Posterior vena cava (tissue), 2 donors: Measurements from ENCODE around the gene RNF225. TPM values are rescaled to one million over a fixed set of nuclear protein-coding genes. Genes with fewer than 3 reads are reported as not detected.

Source experiments
- microRNA-seq, 2 donors: library from miRNA; unstranded; fragments of <30 nt; microRNA quantifications; one replicate each; pipeline ENCODE4 v1.2.0, GENCODE V29; 2020 to 2021; ENCODE audit warnings: borderline microRNAs expressed in 2 of 2
- total RNA-seq, 2 donors: library from RNA; stranded (reverse); fragmentation: NEBNext Ultra II Directional; extraction: Animal tissue kit (Norgen Biotek cat#: 25700); gene quantifications; one replicate each; pipeline ENCODE4 v1.2.1, GENCODE V29; 2021
- donor health status: DM: yes; HTN: yes; CAD: no.
- donor health status: DM: yes; HTN: yes; CAD: no.

Gene RNF225
- total RNA-seq, 2 donors from 2014 or later: not detected

Small RNA genes within 50 kb of the gene (microRNA-seq; reads per million reads assigned to microRNA genes)
- gene MIR4754: 0 to 0.26 reads per million in 2 donors

Other genes starting within 250 kb of the RNF225 start
- 1 to 10 TPM; 6.1 to 8.9 TPM for gene ZNF329, start 244.9 kb upstream of the RNF225 start, total RNA-seq
- gene ZNF274, start 212.6 kb upstream of the RNF225 start, total RNA-seq: 10 to 100 TPM; 15.2 to 15.9 TPM
- 10 to 100 TPM; 12.2 to 15.8 TPM for gene ZNF544, start 166.7 kb upstream of the RNF225 start, total RNA-seq
- 1 to 10 TPM; 5.1 to 5.5 TPM for gene ZNF8, start 116.7 kb upstream of the RNF225 start, total RNA-seq
- gene ERVK3-1, start 90.3 kb upstream of the RNF225 start, total RNA-seq: 10 to 100 TPM; 17.7 to 25.0 TPM
- 1 to 10 TPM; 2.5 to 2.6 TPM for gene ZSCAN22, start 68.7 kb upstream of the RNF225 start, total RNA-seq
- gene A1BG, start 42.2 kb upstream of the RNF225 start, total RNA-seq: 10 to 100 TPM; 11.7 to 17.5 TPM
- gene ZNF497, start 32.9 kb upstream of the RNF225 start, total RNA-seq: under 1 TPM; 0.14 to 0.69 TPM
- gene ZNF837, start 14.6 kb upstream of the RNF225 start, total RNA-seq: 1 to 10 TPM in 1 of 2 donors, under 1 TPM in 1; 0.86 to 1.0 TPM
- 100 to 1,000 TPM; 714 to 768 TPM for gene RPS5, start 8.4 kb upstream of the RNF225 start, total RNA-seq
- gene ZNF584, start 13.0 kb downstream of the RNF225 start, total RNA-seq: 10 to 100 TPM in 1 of 2 donors, 1 to 10 TPM in 1; 7.3 to 11.7 TPM
- gene ZNF132, start 44.5 kb downstream of the RNF225 start, total RNA-seq: 1 to 10 TPM; 2.9 to 3.8 TPM
- gene ZNF324B, start 56.0 kb downstream of the RNF225 start, total RNA-seq: 1 to 10 TPM; 5.1 to 5.4 TPM
- gene ZNF324, start 71.4 kb downstream of the RNF225 start, total RNA-seq: 1 to 10 TPM; 7.0 to 7.8 TPM
- gene ZNF446, start 80.7 kb downstream of the RNF225 start, total RNA-seq: 1 to 10 TPM; 4.8 to 6.0 TPM
- 1 to 10 TPM; 7.6 to 7.9 TPM for gene SLC27A5, start 116.3 kb downstream of the RNF225 start, total RNA-seq
- gene ZBTB45, start 124.2 kb downstream of the RNF225 start, total RNA-seq: 10 to 100 TPM; 11.8 to 12.1 TPM
- gene TRIM28, start 148.4 kb downstream of the RNF225 start, total RNA-seq: 100 to 1,000 TPM; 159 to 168 TPM
- gene CHMP2A, start 159.4 kb downstream of the RNF225 start, total RNA-seq: 100 to 1,000 TPM in 1 of 2 donors, 10 to 100 TPM in 1; 96.9 to 103 TPM
- 10 to 100 TPM; 53.3 to 60.0 TPM for gene UBE2M, start 163.0 kb downstream of the RNF225 start, total RNA-seq
- gene MZF1, start 177.7 kb downstream of the RNF225 start, total RNA-seq: 10 to 100 TPM; 10.0 to 14.0 TPM